ENCODE data around the gene XKR7. TPM values are rescaled to one million over a fixed set of nuclear protein-coding genes. Genes with fewer than 3 reads are reported as not detected.

Gene XKR7
- total RNA-seq, 2 experiments from 2014 or later, result not detected

DNA sequence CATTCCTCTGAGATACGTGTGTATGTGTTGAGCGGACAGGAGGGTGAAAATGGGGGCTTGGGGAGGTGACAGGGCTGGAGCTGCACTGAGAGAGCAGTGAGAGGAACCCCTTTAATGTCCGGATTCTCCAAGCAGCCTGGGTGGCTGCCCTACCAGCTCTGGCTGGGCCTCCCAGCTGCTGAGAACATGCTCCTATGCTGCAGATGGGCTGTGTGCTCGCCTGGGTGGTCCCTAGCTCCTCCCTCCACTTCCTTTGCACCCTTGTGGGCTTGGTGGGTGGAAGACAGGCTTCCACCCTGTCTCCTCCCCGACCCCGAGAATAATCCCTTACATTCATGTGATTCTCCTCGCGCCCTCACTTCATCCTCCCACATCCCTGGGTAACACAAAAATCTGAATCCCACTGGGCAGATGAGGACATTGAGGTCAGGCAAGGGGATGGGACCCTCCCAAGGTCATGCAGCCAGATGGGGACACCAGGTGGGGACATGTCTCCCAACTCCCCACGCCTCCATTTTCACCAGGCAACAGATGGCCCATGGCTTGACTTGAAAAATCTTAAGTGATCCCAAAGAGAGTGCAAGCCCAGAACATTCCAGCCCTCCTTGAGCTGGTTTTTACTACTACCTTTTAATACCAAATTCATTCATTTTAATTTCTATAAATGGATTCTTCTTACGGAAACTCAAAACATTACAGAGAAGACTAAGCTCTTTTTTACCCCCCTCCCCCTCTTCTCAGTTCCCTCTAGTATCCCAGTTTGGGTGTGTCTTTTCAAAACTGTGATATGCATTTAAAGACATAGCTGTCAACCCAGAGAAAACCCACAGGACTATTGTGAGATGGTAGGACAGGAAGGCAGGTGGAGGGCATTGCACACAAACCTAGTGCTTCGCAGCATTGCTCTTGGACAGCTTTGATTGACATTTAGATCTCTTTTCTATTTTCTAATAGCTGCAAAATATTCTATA is 11.1 kb upstream of the XKR7 start:
- POLR2A ChIA-PET, result no interaction called here
- peaks cover 17% of the 10 kb centered on the region for H3K27me3 Mint-ChIP-seq
- CTCF ChIA-PET, result interaction anchor here (0.8 to 1.4 kb wide), 2 partner anchors 13 to 323 kb away, joined by 3 read pairs; no protein-coding TSS in a partner anchor
- H3K4me3 Mint-ChIP-seq, result no peak overlapping the region
- TF ChIP-seq, protein P1, sequence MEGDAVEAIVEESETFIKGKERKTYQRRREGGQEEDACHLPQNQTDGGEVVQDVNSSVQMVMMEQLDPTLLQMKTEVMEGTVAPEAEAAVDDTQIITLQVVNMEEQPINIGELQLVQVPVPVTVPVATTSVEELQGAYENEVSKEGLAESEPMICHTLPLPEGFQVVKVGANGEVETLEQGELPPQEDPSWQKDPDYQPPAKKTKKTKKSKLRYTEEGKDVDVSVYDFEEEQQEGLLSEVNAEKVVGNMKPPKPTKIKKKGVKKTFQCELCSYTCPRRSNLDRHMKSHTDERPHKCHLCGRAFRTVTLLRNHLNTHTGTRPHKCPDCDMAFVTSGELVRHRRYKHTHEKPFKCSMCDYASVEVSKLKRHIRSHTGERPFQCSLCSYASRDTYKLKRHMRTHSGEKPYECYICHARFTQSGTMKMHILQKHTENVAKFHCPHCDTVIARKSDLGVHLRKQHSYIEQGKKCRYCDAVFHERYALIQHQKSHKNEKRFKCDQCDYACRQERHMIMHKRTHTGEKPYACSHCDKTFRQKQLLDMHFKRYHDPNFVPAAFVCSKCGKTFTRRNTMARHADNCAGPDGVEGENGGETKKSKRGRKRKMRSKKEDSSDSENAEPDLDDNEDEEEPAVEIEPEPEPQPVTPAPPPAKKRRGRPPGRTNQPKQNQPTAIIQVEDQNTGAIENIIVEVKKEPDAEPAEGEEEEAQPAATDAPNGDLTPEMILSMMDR (IDR thresholded peaks at IDR 0.05), result no peak
- ATAC-seq (no peak), DNase-seq (no peak)
- no peak overlapping the region for H3K27ac Mint-ChIP-seq
- peaks cover 3% of the 10 kb centered on the region for H3K4me1 Mint-ChIP-seq (ENCODE audit: low read depth)
- no peaks in the 10 kb centered on the region for H3K9me3 Mint-ChIP-seq
- intact Hi-C loops (cut with micrococcal nuclease), result no loop called here
- no peaks in the 10 kb centered on the region for H3K36me3 Mint-ChIP-seq (ENCODE audit: low read depth)

DNA sequence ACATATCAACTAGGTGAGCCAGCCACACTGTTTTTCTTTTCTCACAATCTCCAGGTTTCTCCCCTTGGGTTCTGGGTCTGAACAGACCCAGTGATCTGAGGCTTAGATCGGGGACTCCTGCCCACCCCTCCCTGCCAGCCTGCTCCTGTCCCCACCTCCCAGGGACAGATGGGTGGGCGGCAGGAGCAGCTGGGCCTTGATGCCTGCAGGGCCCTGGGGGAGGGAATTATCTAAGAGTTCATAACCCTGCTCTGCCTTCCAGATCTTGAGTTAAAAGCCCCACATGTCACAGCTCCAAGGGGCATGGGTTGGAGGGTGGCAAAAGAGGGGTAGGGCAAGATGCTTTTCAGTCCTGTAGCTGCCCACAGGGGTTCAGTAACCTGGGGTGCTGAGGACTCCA is 5.2 kb upstream of the XKR7 start:
- Mint-ChIP-seq H3K9me3 (no peaks in the 10 kb centered on the region), H3K27ac (no peak overlapping the region), H3K27me3 (peaks cover 33% of the 10 kb centered on the region), H3K4me1 (ENCODE audit: low read depth) (no peaks in the 10 kb centered on the region), H3K36me3 (ENCODE audit: low read depth) (no peaks in the 10 kb centered on the region), H3K4me3 (no peak overlapping the region)
- TF ChIP-seq, protein P1 (IDR thresholded peaks at IDR 0.05), result no peak
- intact Hi-C loops (cut with micrococcal nuclease), result no loop called here
- DNase-seq (no peak), ATAC-seq (no peak)
- ChIA-PET POLR2A (no interaction called here), CTCF (interaction anchor here (1.2 to 1.6 kb wide), 2 partner anchors 11 to 112 kb away, joined by 3 to 7 read pairs; partner anchors contain the start of gene PDRG1)

DNA sequence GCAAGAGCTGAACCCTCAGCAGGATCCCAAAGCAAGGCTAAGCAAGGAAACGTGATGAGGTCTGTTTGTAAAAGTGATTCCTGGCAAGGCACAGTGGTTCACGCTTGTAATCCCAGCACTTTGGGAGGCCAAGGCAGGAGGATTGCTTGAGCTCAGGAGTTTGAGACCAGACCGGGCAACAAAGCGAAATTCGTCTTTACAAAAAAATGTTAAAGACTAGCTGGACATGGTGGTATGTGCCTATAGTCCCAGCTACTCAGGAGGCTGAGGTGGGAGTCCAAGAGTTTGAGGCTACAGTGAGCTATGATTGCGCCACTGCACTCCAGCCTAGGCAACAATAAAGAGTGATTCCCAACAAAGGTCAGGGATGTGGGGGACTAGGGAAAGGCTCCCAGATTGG is 4.1 kb upstream of the XKR7 start:
- intact Hi-C loops (cut with micrococcal nuclease), result no loop called here
- Mint-ChIP-seq H3K4me3 (no peak overlapping the region), H3K27ac (no peak overlapping the region), H3K36me3 (ENCODE audit: low read depth) (no peaks in the 10 kb centered on the region), H3K27me3 (peaks cover 33% of the 10 kb centered on the region), H3K4me1 (ENCODE audit: low read depth) (peaks cover 3% of the 10 kb centered on the region), H3K9me3 (no peaks in the 10 kb centered on the region)
- CTCF ChIA-PET, result interaction anchor here (0.7 to 1.6 kb wide), 4 partner anchors 12 to 114 kb away, joined by 3 to 7 read pairs (median 4); partner anchors contain the start of gene PDRG1
- DNase-seq (no peak), ATAC-seq (no peak)
- TF ChIP-seq, protein P1 (IDR thresholded peaks at IDR 0.05), result no peak
- POLR2A ChIA-PET, result no interaction called here

DNA sequence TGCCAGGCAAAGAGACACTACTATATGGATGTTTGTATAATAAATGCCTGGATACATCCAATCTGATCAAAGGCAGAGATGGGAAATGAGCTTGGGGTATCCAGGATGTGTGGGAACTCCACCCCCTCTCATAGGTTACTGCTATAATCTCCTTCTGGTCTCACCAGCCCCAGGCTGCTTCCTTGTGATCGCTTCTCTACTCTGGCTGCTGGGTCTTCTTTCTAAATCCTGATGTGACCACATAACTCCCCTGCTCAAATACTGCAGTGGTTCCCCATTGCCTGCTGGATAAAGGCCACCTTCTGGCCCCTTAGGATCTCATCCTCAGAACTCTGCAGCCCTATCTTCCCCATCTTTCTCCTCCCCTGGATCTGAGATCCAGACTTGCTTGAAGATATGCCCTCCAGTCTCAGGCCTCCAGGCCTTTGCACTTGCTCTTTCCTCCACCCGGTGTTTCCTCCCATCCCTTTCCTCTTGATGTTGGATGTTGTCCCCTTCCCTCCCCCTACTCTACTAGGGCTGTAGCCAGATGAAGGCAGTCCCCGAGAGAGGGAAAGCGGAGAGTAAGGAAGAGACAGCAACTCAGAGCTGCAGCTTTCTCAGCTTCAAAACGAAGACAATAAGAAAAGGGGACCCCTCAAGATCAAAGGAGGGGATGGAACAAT is 828 bp upstream of the XKR7 start:
- H3K9me3 Mint-ChIP-seq, result no peaks in the 10 kb centered on the region
- H3K4me1 Mint-ChIP-seq (ENCODE audit: low read depth), result peaks cover 3% of the 10 kb centered on the region
- CTCF ChIA-PET, result interaction anchor here (1.0 to 3.5 kb wide), 3 partner anchors 15 to 64 kb away, joined by 3 to 18 read pairs (median 5); partner anchors contain the start of gene PDRG1
- TF ChIP-seq, protein P1 (IDR thresholded peaks at IDR 0.05), result no peak
- H3K36me3 Mint-ChIP-seq (ENCODE audit: low read depth), result no peaks in the 10 kb centered on the region
- DNase-seq, result no peak
- intact Hi-C loops (cut with micrococcal nuclease), result no loop called here
- POLR2A ChIA-PET, result interaction anchor here (1.1 kb wide), 1 partner anchor 16 kb away, joined by 3 read pairs; no protein-coding TSS in a partner anchor
- H3K27me3 Mint-ChIP-seq, result peaks cover 42% of the 10 kb centered on the region
- no peak overlapping the region for H3K27ac Mint-ChIP-seq
- ATAC-seq, result no peak
- H3K4me3 Mint-ChIP-seq, result peak overlapping the region; percentile 35
